Stimulated activated CD8-positive, alpha-beta memory T cell treated with anti-CD3 and anti-CD28 coated beads, Interleukin-4, amount 100 ng/mL, for 48 hours (primary cell): ENCODE measurements around the gene UBE2G2.

Experiments used
- DNase-seq: peaks from one replicate; pipeline ENCODE4 v3.0.0-alpha.2; 2020

UBE2G2 gene

GRCh38 chr21:44784810-44785209 is 16.8 kb downstream of the UBE2G2 start:
- DNase-seq, result no peak

- no peak for DNase-seq
Measured at GRCh38 chr21:44783020-44783696, 18.5 kb downstream of the UBE2G2 start.

DNA sequence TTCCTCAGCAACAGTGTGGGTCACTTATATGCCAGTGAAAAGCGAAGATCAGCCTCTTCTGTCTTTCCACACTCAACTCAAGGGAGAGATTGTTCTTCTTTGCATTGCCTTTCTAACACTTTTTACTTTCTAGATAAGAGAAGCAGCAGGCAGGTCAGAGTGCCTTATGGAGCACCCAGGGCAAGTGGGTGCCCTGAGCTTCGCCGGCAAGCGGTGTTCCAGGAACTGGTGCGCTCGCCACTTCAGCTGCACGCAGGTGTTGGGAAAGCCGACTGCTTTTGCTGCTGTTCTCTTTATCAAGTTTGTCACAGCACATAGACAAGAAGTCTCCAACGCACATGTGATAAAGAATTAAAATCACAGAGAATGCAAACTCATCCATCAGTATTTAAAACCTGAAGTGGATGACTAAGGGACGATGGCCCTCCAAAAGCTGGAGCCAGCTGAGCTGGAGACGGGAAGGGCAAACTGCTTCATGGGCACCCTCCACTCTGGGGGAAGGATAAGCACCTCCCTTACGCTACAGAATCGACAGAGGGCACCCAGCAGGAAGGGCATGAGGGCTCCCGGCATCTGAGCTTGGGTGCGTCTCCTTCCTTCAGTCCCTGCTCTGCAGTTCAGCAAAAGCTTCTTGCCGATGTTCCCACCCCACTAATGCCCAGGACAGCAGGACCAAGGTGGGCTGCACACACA is 20.7 kb downstream of the UBE2G2 start:
- DNase-seq, result no peak

DNA sequence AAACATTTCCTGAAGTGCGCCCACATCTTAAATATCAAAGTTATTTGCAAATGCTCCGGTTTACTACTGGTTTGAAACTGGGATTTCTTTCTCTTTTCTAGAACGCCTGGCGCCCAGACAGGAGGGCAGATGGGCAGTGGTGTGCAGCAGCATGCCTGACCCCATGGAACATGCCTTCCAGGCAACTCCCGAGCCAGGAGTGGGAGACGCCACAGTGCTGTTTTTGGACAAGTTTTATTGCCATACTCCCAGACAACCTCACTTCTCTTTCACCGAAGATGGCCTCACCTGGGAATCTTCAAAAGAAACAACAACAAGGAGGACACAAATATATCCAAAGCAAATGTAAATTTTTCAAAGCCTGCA is 21.5 kb downstream of the UBE2G2 start:
- no peak for DNase-seq

GRCh38 chr21:44779417-44780136 is 22.0 kb downstream of the UBE2G2 start:
- DNase-seq, result no peak

DNA sequence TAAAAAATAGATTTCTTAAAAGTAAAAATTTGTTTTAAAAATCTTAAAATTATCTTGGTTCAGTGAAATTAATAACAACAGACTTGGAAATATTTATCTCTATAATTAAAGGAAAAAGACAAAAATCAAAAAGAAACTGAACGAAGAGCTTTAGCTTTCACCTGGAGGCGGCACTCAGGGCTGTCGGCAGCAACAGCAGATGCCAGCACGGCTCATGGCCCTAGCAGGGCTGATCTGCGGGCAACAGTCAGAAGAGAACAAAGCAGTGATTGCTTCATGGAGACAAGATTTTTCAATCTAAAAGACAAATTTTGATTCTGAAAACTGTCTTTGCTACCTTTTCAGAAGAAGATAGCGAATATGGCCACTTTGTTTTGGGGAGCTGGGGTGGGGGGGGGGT is 22.6 kb downstream of the UBE2G2 start:
- DNase-seq, result no peak

DNA sequence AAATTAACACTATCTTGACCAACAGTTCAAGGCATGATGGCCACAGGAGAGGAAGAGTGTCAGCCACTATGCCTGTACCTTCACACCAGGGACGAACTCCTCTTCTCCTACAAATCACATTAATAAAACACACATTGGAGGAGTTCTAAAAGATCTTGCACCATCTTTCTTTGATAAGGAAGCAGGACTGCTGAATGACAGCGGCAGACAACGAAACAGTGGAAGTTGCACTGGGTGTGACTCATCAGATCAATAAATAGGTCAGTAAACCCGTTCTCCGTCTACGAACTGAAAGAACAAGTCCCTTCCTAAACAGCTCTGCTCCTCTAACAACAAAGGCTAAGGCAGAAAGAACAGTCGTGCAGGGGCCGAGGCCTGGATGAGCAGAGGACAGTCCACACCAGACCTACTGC is 23.1 kb downstream of the UBE2G2 start:
- no peak for DNase-seq

- no peak for DNase-seq
Measured at GRCh38 chr21:44778094-44778493, 23.5 kb downstream of the UBE2G2 start.

DNA sequence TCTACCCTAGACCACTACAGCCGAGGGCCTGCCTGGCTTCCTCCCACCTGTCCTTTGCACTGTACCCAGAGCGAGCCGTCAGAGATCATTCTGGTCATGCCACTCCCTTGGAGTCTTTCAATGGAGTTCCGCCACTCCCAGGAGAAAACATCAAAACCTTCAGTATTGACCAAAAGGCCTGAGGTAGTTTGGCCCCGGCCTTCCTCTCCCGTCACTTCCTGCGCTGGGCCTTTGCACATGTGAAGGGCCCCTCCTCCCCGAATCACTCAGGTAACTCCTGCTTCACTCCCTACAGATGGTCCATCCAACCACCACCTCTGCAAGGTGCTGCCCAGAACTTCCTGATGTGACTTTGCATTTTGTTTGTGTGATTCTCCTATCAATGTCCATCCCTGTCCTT is 26.6 kb downstream of the UBE2G2 start:
- no peak for DNase-seq

DNA sequence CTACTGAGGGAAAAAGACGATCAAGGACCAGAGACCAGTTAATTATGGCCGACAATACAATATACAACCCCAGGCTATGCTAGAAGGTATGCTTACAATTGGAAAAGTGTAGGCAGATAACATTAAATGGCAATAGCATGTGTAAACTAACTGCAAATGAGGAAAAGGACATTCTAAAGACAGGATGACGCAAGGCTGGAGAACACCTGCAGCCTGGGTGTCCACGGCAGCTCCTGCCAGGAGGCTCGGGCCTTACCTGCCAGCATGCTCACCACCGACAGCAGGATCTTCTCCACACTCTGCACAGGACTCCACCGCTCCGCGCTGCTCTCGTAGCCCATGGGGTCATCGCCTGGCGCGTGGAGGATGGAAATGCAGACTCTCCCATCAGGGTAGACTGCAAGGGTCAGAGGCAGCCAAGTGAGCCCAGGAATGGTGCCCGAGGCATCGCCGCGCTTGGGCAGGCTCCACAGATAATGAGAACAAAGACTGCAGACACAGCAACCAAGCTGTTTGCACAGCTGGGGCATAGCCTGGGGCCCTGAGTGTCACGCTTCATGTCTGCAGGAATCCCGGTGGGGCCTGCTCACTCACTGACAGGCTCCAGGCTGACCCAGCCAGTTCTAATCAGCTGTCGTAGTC is 28.2 kb downstream of the UBE2G2 start:
- no peak for DNase-seq

- no peak for DNase-seq
Measured at GRCh38 chr21:44771896-44772525, 29.6 kb downstream of the UBE2G2 start.

DNA sequence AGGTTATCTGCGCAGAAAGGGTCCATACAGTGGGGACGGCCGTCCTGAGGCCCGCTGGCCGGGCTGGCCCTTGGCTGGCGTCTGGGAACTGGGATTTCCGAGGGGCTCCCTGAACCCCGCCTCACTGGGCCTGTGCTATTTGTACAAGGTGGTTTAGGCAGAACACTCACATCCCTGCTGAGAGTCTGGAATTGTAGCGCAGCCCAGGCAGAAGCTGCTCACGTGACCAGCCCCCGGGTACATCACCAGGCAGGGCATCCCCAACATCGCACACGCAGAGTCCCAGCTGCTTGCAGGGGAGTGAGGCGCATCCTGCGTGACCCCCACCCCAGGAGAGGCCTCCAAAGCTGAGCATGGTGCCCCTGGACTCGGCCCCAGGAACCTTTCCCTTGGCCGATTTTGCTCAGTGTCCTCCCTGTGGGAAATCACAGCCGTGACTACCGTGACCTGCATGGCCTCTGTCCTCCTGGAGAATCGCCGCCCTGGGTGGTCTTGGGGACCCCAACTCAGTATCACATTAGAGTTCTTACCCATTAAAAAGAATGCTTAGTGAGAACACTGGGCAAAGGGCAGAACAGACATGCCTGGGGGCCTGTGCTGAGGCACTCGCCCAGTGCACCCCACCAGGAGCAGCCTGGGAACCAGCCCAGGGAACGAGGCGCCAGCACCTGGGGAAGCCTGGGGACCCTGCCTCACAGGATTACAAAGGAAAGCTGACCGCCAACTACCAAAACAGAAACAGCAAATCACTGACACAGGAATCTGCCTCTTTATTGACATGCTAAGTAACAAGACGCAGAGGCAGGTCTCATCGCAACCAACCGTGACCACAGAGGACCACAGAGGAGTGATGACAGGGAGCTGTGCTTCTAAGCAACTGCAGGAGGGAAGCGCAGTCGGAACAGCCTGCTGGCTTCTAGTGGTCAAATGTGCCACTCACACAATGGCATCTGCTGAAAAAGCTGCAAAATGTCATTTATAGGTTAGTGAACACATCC is 33.5 kb downstream of the UBE2G2 start:
- no peak for DNase-seq

DNA sequence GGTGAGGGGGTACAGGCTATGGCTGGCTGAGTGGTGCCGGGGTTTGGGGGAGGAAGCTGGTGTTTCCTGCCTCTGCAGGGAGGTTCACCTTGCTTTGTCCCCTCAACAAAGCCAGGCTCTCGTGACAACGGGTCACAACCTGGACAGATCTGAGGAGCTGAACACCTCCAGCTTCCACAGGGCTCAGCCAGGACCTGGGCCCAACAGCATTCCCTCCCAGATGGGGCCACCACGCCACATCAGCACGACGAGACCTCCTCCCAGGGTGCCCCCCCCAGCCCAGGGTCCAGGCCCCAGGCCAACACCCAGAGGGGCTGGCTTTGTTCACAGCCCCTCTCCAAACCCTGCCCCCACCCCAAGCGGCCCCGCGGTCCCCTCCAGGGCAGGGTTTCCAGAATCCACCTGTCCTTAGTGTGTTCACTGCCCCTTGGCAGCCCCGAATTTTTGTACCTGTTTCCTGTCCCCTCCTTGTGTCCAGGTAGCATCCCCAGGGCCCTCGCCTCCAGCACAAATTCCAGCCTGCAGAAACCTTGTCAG is 34.7 kb downstream of the UBE2G2 start:
- no peak for DNase-seq

DNA sequence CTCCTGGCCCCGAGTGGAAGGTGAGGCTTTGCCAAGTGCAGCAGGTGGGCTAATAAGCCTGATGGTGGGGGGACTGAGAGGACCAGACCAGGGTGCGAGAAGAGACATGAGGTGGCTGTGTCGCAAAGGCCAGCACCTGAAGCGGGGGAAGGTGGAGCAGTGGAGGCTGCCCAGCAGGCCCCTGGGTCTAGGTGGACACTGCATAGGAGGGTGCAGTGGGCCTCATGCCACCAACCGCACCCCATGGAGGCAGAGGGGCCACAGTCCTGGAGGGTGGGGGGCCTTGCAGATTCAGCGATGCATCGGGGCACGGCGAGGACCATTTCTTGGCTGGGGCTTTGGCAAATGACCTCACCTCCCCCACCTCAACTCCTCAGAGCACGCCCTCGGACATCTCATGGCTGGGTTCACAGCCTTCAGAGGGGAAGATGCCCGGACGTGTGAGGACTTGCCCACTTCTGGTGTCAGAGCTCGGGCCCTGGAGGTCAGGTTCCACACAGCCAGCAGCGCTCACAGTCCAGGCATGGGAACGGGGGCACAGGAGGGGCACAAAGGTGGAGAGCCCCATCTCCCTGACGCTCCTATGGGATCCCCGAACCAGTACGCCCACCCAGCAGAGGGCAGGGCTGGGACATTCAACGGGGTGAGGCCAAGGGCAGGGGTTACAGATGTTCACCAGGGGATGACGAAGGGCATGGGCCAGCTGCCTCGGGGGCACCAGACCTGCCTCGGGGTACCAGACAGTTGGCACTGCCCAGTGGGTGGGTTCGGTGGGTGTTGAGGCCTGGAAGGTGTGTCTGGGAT is 35.4 kb downstream of the UBE2G2 start:
- DNase-seq, result no peak

DNA sequence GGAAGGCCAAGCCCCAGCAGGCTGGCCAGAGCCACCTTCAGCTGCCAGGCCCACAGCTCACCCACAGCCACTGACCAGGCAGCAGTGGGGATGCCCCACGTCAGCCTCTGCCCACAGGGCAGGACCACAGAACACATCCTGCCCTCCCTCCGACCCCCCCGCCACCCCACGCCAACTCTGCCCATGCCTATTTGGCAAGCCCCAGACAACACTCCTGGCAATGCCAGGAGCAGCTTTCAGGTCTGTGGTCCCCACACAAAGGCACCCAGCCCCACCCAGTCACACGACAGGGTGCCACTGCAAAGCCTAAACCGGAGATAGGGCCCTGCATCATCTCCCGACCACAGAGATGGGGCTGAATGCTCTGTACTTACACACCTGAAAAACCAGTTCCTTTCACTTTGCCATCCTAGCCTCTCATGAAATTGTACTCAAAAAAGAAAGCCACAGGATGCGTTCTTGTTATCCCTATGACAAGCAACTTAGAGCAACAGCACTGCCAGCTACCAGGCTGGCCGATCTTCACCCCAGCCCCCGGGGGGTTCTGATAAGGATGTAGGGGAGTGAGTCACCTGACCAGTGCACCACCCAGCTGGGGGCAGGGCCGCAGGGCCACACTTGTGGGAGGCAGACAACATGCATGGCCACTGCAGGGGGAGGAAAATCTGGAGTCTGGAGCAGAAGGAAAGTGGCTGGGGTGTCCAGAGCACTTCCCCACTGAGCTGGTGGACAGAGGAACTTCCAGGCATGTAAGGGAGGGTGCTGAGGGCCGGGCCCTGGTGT is 36.2 kb downstream of the UBE2G2 start:
- DNase-seq, result no peak

GRCh38 chr21:44764319-44765230 is 37.0 kb downstream of the UBE2G2 start:
- no peak for DNase-seq

GRCh38 chr21:44763451-44764318 is 37.9 kb downstream of the UBE2G2 start:
- DNase-seq, result no peak

DNA sequence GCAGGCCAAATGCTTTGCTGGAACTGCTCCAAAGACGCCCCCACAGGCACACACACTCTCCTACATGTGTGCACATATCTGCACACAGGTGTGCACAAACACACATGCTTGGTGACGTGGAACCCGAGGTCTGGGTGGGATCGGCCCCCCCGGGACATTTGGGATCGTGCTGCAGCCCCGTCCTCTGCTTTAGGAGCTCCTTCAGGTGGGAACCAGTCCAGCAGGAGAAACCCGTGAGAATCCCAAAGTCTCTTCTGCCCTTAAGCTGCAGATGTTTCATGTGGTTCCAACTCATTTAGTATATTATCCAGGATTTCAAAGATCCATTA is 38.6 kb downstream of the UBE2G2 start:
- DNase-seq, result no peak
